Heart right ventricle (tissue), 16 donors: ENCODE results near the gene CNDP1. TPM values are rescaled to one million over a fixed set of nuclear protein-coding genes. Genes with fewer than 3 reads are reported as not detected.

Experiments
- ATAC-seq, 8 donors: fragments of 200-7000 bp; cut with Tn5 transposase; one replicate each; pipeline ENCODE4 v1.9.1; 2020; ENCODE audit warnings: mild to moderate bottlenecking in 8 of 8, moderate library complexity in 8 of 8, moderate number of reproducible peaks in 1 of 8
- DNase-seq, 2 donors: peaks; one replicate each; pipeline ENCODE4 v3.0.0-alpha.2; 2020
- H3K27ac ChIP-seq, 10 donors: fragments of 200-600 bp; sonication (generic) in 2 of 10; one replicate each; pipeline versions ENCODE4 v1.5.0 to v1.8.0; 2020 to 2022; ENCODE audit warnings: mild to moderate bottlenecking in 3 of 10
- H3K27me3 ChIP-seq, 7 donors: fragments of 200-600 bp; one replicate each; pipeline ENCODE4 v1.8.0; 2021 to 2022; ENCODE audit warnings: mild to moderate bottlenecking in 2 of 7
- H3K36me3 ChIP-seq, 9 donors: fragments of 200-600 bp; sonication (generic) in 1 of 9; one replicate each; pipeline versions ENCODE4 v1.5.0 to v1.8.0; 2020 to 2022; ENCODE audit warnings: mild to moderate bottlenecking in 2 of 9
- H3K4me1 ChIP-seq, 9 donors: fragments of 200-600 bp; sonication (generic) in 1 of 9; one replicate each; pipeline versions ENCODE4 v1.5.0 to v1.8.0; 2020 to 2022; ENCODE audit warnings: mild to moderate bottlenecking in 4 of 9
- H3K4me3 ChIP-seq, 10 donors: fragments of 200-600 bp; sonication (generic) in 2 of 10; one replicate each; pipeline versions ENCODE4 v1.5.0 to v1.8.0; 2020 to 2022; ENCODE audit warnings: mild to moderate bottlenecking in 7 of 10, moderate library complexity in 2 of 10
- H3K9me3 ChIP-seq, 11 donors: fragments of 200-600 bp in 10 of 11; sonication (generic) in 2 of 11; one replicate each; pipeline versions ENCODE4 v1.5.0 to v1.8.0; 2013 to 2022; ENCODE audit warnings: mild to moderate bottlenecking in 2 of 11, control low read depth in 1 of 11, moderate library complexity in 1 of 11
- WGBS, 2 donors: extraction: QIAGEN DNeasy Blood & Tissue Kit; methylation state at CpG; one replicate each; pipeline ENCODE4 v1.1.7; 2013; ENCODE audit warnings: inconsistent platforms in 1 of 2; 5-methylcytosine and 5-hydroxymethylcytosine counted together
- intact Hi-C, 10 donors: fragments of 100-400 bp; cut with DNase I; formaldehyde crosslinking; loops; one replicate each; pipeline versions ENCODE4 v1.11.1 to v1.14.2; 2022
- polyA plus RNA-seq, 2 donors: library from polyadenylated mRNA; stranded (reverse); fragments of 200-250 nt; gene quantifications; one replicate each; pipeline ENCODE4 v1.2.3, GENCODE V29; 2013
- total RNA-seq, 10 donors: library from RNA; stranded (reverse); fragmentation: NEBNext Ultra II Directional in 3 of 10; extraction: Animal tissue kit (Norgen Biotek cat#: 25700) in 3 of 10; gene quantifications; one replicate each; pipeline versions ENCODE4 v1.2.1 to v1.2.4, GENCODE V29; 2021 to 2023
- TF ChIP-seq, protein P1 (sequence below), 9 donors: fragments of 200-600 bp; sonication (generic) in 2 of 9; IDR thresholded peaks; one replicate each; pipeline versions ENCODE4 v1.5.0 to v1.8.0; 2021 to 2022; ENCODE audit warnings: antibody characterized with exemption in 9 of 9, mild to moderate bottlenecking in 5 of 9, moderate library complexity in 1 of 9
- donor health status: Arrhythmogenic right ventricular cardiomyopathy.
- donor health status: ischemic (EF 13 %, LVEDD 7.1; RV severe dilation, severe dysfunction).
- donor health status: healthy with polysubstance abuse.
- donor health status: DM: no; HTN: yes; CAD: no.
- donor health status: DM: no; HTN: no; CAD: no.
- donor health status: ischemic (EF 25% LVEDD 6.9; RV normal size, moderate dysfunction).
- donor health status: ischemic (EF 25% LVEDD 5.7; RV mildly dilated, moderate dysfunction).
- donor health status: healthy.
- donor health status: DM: yes; HTN: yes; CAD: no.
- donor health status: Ischemic cardiomyopathy.
- donor health status: ischemic (EF 35%, LVEDD 5.7; RV mildly dilated, moderate dysfunction).
- donor health status: nonischemic (EF 11% LVEDD 7.7; RV severe dilation, severe dysfunction).
- donor health status: DM: yes; HTN: yes; CAD: no.
- donor health status: PGD.
- donor health status: ischemic (EF 29% LVEDD 5.4; RV normal size, mild dysfunction).
- donor health status: nonischemic (EF 23%, LVEDD 6.1; RV moderate dilation, normal function).

CNDP1 gene
- total and polyA plus RNA-seq, 12 donors: 0.11 to 0.12 TPM; not detected in 10

DNA sequence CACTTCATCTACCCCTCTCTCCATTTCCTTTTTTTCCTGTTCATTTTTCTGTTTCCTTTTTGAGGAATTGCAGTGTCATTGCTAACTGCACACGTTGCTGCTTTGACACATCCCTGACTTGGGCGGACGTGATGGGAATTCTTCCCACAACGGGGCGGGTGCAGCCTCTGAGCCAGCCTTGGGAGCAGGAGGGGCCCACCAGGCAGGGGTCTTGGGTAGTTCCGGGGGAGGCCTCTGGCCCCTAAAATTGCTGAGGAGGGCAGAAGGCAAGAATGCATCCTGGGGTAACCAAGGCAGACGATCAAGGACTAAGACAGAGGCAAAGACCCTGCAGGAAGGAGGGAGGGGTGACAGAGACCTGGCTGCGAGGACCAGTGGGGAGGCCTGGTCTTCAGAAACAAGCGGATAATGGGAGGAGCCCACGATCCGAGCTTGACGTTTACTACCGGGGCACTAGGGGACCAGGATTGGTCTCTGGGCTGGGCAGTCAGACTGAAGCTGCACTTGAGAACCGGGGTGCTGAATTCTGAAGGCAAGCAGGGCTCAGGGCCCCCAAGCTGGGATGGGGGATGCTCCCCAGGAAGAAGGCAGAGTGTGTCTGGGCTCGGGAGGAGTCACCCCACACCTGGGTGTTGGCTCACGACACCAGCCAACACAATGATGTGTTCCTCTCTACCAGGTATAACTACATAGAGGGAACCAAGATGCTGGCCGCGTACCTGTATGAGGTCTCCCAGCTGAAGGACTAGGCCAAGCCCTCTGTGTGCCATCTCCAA, 14.8 kb upstream of the CNDP1 start:
- Histone ChIP-seq H3K36me3 (peaks cover 0 to 81% (median 51%) of the 10 kb centered on the region in 9 donors), H3K27me3 (no peaks in the 10 kb centered on the region), H3K9me3 (no peaks in the 10 kb centered on the region), H3K27ac (no peak overlapping the region), H3K4me1 (peaks cover 0 to 16% (median 4%) of the 10 kb centered on the region in 9 donors), H3K4me3 (no peak overlapping the region)
- no peak for DNase-seq
- 92 to 93% methylated on average over 18 of the region's 18 CpGs for WGBS, 2 donors
- intact Hi-C loops: no loop called here
- no peak for ATAC-seq
- TF ChIP-seq, protein P1, sequence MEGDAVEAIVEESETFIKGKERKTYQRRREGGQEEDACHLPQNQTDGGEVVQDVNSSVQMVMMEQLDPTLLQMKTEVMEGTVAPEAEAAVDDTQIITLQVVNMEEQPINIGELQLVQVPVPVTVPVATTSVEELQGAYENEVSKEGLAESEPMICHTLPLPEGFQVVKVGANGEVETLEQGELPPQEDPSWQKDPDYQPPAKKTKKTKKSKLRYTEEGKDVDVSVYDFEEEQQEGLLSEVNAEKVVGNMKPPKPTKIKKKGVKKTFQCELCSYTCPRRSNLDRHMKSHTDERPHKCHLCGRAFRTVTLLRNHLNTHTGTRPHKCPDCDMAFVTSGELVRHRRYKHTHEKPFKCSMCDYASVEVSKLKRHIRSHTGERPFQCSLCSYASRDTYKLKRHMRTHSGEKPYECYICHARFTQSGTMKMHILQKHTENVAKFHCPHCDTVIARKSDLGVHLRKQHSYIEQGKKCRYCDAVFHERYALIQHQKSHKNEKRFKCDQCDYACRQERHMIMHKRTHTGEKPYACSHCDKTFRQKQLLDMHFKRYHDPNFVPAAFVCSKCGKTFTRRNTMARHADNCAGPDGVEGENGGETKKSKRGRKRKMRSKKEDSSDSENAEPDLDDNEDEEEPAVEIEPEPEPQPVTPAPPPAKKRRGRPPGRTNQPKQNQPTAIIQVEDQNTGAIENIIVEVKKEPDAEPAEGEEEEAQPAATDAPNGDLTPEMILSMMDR (IDR thresholded peaks at IDR 0.05): no peak

DNA sequence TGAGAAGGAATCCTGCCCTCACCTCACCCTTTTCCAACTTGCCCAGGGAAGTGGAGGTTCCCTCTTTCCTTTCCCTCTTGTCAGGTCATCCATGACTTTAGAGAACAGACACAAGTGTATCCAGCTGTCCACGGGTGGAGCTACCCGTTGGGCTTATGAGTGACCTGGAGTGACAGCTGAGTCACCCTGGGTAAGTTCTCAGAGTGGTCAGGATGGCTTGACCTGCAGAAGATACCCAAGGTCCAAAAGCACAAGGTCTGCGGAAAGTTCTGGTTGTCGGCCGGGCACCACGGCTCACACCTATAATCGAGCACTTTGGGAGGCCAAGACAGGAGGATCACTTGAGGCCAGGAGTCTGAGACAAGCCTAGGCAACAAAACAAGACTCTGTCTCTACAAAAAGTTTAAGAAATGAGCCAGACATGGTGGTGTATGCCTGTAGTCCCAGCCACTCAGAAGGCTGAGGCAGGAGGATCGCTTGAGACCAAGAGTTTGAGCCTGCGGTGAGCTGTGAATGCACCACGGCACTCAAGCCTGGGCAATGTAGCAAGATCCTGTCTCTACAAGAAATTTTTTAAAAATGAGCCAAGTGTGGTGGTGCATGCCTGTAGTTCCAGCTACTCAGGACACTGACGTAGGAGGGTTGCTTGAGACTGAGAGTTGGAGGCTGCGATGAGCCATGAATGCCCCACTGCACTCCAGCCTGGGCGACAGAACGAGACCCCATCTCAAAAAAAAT, 14.0 kb upstream of the CNDP1 start:
- ATAC-seq: no peak
- Histone ChIP-seq H3K9me3 (no peaks in the 10 kb centered on the region), H3K27me3 (no peaks in the 10 kb centered on the region), H3K4me1 (peaks cover 0 to 23% (median 4%) of the 10 kb centered on the region in 9 donors), H3K27ac (no peak overlapping the region), H3K4me3 (no peak overlapping the region), H3K36me3 (peaks cover 0 to 74% (median 51%) of the 10 kb centered on the region in 9 donors)
- TF ChIP-seq, protein P1 (IDR thresholded peaks at IDR 0.05): no peak
- DNase-seq: no peak
- intact Hi-C loops: no loop called here
- WGBS, 2 donors: 90 to 91% methylated on average over 14 of the region's 14 CpGs

DNA sequence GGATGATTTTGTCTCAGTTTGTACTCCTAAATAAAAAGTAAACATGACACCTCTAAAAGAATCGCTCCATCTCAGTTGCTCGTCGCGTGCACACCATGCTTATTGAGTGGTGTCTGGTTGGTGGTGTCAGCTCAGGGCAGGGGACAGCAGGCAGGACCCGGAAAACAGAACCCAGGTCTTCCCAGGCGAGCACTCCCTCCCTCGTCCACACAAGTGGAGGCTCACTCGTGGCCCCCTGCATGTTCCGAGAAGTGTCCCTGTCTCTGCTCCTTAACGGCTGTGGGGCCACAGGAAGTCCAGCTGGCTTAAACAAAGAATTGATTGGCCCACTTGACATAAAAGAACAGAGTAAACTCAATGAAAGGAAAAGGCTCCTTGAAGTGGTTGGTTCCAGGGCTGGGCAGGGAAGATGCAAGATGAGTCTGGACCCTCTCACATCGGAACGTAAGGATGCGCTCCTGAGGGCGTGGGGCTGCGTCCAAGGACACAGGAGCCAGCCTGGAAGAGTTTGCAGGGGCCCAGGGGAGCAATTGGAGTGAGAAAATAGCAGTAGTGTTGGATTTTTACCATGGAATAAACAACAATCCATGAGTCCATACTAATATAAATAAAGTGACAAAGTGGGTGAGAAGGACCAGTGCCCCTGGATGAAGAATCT, 13.1 kb upstream of the CNDP1 start:
- 95 to 96% methylated on average over 15 of the region's 15 CpGs for WGBS, 2 donors
- H3K27ac ChIP-seq: no peak overlapping the region
- intact Hi-C loops: no loop called here
- ATAC-seq: no peak
- H3K36me3 ChIP-seq: peaks cover 0 to 64% (median 44%) of the 10 kb centered on the region in 9 donors
- no peaks in the 10 kb centered on the region for H3K9me3 ChIP-seq
- DNase-seq: no peak
- TF ChIP-seq, protein P1 (IDR thresholded peaks at IDR 0.05): no peak
- no peaks in the 10 kb centered on the region for H3K27me3 ChIP-seq
- no peak overlapping the region for H3K4me3 ChIP-seq
- peaks cover 0 to 23% (median 4%) of the 10 kb centered on the region in 9 donors for H3K4me1 ChIP-seq
